Uterus (tissue), 2 donors: ENCODE measurements around the gene REM1.

Experiments used
- POLR2A ChIP-seq, 2 donors: fragments of 450-650 bp; IDR thresholded peaks; one replicate each; pipeline ENCODE4 v1.6.1; 2016; ENCODE audit warnings: antibody characterized with exemption in 2 of 2, mild to moderate bottlenecking in 1 of 2, moderate library complexity in 1 of 2
- TF ChIP-seq, protein P1 (sequence below), 4 experiments: fragments of 200-600 bp in 2 of 4; fragments of 450-650 bp in 2 of 4; sonication (generic) in 2 of 4; IDR thresholded peaks; one replicate each; pipeline ENCODE4 v1.5.1; 2016 to 2019; ENCODE audit warnings: antibody characterized with exemption in 4 of 4, mild to moderate bottlenecking in 2 of 4, moderate library complexity in 1 of 4

- TF ChIP-seq POLR2A (IDR thresholded peaks at IDR 0.05), result no peak
- TF ChIP-seq, protein P1, sequence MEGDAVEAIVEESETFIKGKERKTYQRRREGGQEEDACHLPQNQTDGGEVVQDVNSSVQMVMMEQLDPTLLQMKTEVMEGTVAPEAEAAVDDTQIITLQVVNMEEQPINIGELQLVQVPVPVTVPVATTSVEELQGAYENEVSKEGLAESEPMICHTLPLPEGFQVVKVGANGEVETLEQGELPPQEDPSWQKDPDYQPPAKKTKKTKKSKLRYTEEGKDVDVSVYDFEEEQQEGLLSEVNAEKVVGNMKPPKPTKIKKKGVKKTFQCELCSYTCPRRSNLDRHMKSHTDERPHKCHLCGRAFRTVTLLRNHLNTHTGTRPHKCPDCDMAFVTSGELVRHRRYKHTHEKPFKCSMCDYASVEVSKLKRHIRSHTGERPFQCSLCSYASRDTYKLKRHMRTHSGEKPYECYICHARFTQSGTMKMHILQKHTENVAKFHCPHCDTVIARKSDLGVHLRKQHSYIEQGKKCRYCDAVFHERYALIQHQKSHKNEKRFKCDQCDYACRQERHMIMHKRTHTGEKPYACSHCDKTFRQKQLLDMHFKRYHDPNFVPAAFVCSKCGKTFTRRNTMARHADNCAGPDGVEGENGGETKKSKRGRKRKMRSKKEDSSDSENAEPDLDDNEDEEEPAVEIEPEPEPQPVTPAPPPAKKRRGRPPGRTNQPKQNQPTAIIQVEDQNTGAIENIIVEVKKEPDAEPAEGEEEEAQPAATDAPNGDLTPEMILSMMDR (IDR thresholded peaks at IDR 0.05), result no peak
Observed at GRCh38 chr20:31454361-31454760, 20.7 kb upstream of the REM1 start.
